Esophagus muscularis mucosa (tissue), 3 donors: ENCODE data around the gene DNAAF1.

Source experiments
- CTCF ChIP-seq, 3 experiments: fragments of 200-600 bp in 2 of 3; fragments of 450-650 bp in 1 of 3; sonication (generic) in 2 of 3; IDR thresholded peaks; one replicate each; pipeline ENCODE4 v1.5.1; 2017 to 2019; ENCODE audit warnings: antibody characterized with exemption in 3 of 3, mild to moderate bottlenecking in 2 of 3, moderate library complexity in 1 of 3
- POLR2A ChIP-seq: fragments of 450-650 bp; IDR thresholded peaks from one replicate; pipeline ENCODE4 v1.6.1; 2017; ENCODE audit warnings: antibody characterized with exemption, moderate library complexity, mild to moderate bottlenecking, low read depth
- POLR2AphosphoS5 ChIP-seq, 2 donors: sonication (generic); formaldehyde crosslinking; IDR thresholded peaks; one replicate each; pipeline ENCODE4 v1.6.1; 2017; ENCODE audit warnings: antibody characterized with exemption in 2 of 2

DNA sequence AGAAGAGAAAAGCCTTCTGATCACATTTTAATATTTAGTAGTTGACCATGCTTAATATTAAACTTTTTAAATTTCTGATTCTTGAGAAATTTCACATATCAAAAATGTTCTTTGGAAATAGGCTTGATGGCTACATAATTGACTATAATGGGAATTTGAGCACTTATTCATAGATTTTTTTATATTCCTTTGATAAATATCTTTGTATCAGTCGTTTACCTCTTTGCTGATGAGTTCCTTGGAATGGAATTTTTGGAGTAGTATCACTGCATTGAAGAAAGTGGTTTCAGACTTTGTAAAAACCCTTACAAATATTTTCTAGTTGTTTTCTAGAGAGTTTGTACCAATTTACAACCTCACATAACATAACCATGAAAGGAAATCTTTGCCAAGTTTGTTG, 14.7 kb downstream of the DNAAF1 start:
- TF ChIP-seq POLR2A (no peak), CTCF (IDR thresholded peaks at IDR 0.05) (no peak), POLR2AphosphoS5 (IDR thresholded peaks at IDR 0.05) (no peak)
